Esophagus squamous epithelium (tissue), 4 donors: Measurements from ENCODE around the gene SPPL2B.
"Not testable (repeated sequence)": the region's sequence is repeated elsewhere in the genome, so short reads cannot be mapped to it uniquely, and the experiment has no call there.

Source experiments
- CTCF ChIP-seq, 6 experiments: fragments of 450-650 bp in 4 of 6; fragments of 200-600 bp in 2 of 6; sonication (generic) in 2 of 6; IDR thresholded peaks; one replicate each; pipeline ENCODE4 v1.5.1; 2016 to 2019; ENCODE audit warnings: antibody characterized with exemption in 6 of 6, mild to moderate bottlenecking in 4 of 6, moderate library complexity in 4 of 6
- POLR2A ChIP-seq, 4 donors: fragments of 450-650 bp; IDR thresholded peaks; one replicate each; pipeline ENCODE4 v1.6.1; 2017; ENCODE audit warnings: antibody characterized with exemption in 4 of 4, mild to moderate bottlenecking in 4 of 4, moderate library complexity in 3 of 4

DNA sequence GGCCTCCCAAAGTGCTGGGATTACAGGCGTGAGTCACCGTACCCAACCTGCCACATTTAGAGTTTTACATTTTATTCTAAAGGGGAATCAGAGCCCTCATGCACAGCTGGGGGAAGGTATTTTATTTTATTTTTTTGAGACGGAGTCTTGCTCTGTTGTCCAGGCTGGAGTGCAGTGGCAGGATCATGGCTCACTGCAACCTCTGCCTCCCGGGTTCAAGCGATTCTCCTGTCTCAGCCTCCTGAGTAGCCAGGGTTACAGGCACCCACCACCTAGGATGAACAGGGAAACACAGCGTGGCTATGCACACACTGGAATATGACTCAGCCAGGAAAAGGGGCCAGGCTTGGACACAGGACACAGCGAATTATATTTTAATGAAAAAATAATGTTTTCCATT, 68.7 kb downstream of the SPPL2B start:
- TF ChIP-seq CTCF, POLR2A (IDR thresholded peaks at IDR 0.05): not testable (repeated sequence)
